ENCODE measurements around the gene MUC3A. TPM values are rescaled to one million over a fixed set of nuclear protein-coding genes. Genes with fewer than 3 reads are reported as not detected.

The MUC3A gene
- total and polyA plus RNA-seq, 2 of the 13 experiments (the other 11 are each of a cell fraction or from before 2014, with no cell fraction given) = 0.01 TPM; not detected in 1

DNA sequence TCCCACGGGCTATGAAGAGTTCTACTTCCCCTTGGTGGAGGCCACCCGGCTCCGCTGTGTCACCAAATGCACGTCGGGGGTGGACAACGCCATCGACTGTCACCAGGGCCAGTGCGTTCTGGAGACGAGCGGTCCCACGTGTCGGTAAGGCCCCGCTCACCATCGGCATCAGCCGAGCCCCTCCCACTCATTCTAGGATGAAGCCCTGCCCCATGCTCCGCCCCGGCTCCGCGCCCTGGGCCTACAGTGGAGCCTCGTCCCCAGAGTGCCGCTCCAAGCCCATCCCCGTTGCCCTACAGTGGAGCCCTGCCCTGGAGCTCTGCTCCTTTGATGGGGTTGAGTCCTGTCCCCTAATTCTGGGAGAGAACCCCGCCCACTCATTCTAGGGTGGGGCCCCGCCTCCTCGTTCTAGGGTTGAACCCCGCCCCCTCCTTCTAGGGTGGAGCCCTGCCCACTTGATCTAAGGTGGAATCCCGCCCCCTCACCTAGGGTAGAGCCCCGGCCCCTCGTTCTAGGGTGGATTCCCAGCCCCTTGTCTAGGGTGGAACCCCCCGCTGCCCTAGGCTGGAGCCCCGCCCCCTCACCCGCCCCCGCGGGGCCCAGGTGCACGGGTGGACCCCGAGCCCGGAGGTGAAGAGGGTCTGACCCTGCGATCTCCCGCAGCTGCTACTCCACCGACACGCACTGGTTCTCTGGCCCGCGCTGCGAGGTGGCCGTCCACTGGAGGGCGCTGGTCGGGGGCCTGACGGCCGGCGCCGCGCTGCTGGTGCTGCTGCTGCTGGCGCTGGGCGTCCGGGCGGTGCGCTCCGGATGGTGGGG, 16.6 kb downstream of the MUC3A start (continued):
- TF ChIP-seq, protein P1, sequence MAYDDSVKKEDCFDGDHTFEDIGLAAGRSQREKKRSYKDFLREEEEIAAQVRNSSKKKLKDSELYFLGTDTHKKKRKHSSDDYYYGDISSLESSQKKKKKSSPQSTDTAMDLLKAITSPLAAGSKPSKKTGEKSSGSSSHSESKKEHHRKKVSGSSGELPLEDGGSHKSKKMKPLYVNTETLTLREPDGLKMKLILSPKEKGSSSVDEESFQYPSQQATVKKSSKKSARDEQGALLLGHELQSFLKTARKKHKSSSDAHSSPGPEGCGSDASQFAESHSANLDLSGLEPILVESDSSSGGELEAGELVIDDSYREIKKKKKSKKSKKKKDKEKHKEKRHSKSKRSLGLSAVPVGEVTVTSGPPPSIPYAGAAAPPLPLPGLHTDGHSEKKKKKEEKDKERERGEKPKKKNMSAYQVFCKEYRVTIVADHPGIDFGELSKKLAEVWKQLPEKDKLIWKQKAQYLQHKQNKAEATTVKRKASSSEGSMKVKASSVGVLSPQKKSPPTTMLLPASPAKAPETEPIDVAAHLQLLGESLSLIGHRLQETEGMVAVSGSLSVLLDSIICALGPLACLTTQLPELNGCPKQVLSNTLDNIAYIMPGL (CRISPR knock-in tag; IDR thresholded peaks at IDR 0.05; ENCODE audit: borderline replicate concordance in 1 of 2, low read depth in 1 of 2) = peak; percentile 78; a peak in 3 of 4 replicates
- TF ChIP-seq ZNF547 (CRISPR knock-in tag; IDR thresholded peaks at IDR 0.05) (0 out of 2 replicates have a peak, but pooled peaks have one; percentile 50), STAT5B (CRISPR knock-in tag; IDR thresholded peaks at IDR 0.05) (peak; percentile 54; the same call in 1 of the 2 replicates), ZBTB20 (CRISPR knock-in tag; IDR thresholded peaks at IDR 0.05; ENCODE audit: borderline replicate concordance, low read depth) (no peak), SAP130 (CRISPR knock-in tag; IDR thresholded peaks at IDR 0.05; ENCODE audit: low read depth) (peak; percentile 48; the same call in 1 of the 2 replicates), NR2F1 (CRISPR knock-in tag; IDR thresholded peaks at IDR 0.05) (0 out of 4 replicates have a peak, but pooled peaks of 1 of the 2 experiments have one; percentile 44), USF2 (IDR thresholded peaks at IDR 0.05; ENCODE audit: low read depth, low read length) (no peak), USF2 (CRISPR knock-in tag; IDR thresholded peaks at IDR 0.05; ENCODE audit: borderline replicate concordance) (no peak), ZBTB38 (CRISPR knock-in tag; IDR thresholded peaks at IDR 0.05) (peak; percentile 65), ZNF883 (CRISPR knock-in tag; IDR thresholded peaks at IDR 0.05; ENCODE audit: not compliant biosample characterization) (no peak), CEBPB (IDR thresholded peaks at IDR 0.05; ENCODE audit: borderline replicate concordance, low read depth, low read length) (no peak), HOXA3 (CRISPR knock-in tag; IDR thresholded peaks at IDR 0.05) (peak; percentile 74), RAD21 (CRISPR knock-in tag; IDR thresholded peaks at IDR 0.05) (peak; percentile 91), RFXAP (CRISPR knock-in tag; IDR thresholded peaks at IDR 0.05; ENCODE audit: borderline replicate concordance) (peak; percentile 24; the same call in 1 of the 2 replicates), MXD4 (CRISPR knock-in tag; IDR thresholded peaks at IDR 0.05) (no peak), MEIS2 (CRISPR knock-in tag; IDR thresholded peaks at IDR 0.05) (peak; percentile 57; the same call in 1 of the 2 replicates), GATAD2A (CRISPR knock-in tag; IDR thresholded peaks at IDR 0.05) (0 out of 2 replicates have a peak, but pooled peaks have one; percentile 39)
- TF ChIP-seq, protein P2, sequence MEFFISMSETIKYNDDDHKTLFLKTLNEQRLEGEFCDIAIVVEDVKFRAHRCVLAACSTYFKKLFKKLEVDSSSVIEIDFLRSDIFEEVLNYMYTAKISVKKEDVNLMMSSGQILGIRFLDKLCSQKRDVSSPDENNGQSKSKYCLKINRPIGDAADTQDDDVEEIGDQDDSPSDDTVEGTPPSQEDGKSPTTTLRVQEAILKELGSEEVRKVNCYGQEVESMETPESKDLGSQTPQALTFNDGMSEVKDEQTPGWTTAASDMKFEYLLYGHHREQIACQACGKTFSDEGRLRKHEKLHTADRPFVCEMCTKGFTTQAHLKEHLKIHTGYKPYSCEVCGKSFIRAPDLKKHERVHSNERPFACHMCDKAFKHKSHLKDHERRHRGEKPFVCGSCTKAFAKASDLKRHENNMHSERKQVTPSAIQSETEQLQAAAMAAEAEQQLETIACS (CRISPR knock-in tag; IDR thresholded peaks at IDR 0.05) = no peak
- TF ChIP-seq, protein P3, sequence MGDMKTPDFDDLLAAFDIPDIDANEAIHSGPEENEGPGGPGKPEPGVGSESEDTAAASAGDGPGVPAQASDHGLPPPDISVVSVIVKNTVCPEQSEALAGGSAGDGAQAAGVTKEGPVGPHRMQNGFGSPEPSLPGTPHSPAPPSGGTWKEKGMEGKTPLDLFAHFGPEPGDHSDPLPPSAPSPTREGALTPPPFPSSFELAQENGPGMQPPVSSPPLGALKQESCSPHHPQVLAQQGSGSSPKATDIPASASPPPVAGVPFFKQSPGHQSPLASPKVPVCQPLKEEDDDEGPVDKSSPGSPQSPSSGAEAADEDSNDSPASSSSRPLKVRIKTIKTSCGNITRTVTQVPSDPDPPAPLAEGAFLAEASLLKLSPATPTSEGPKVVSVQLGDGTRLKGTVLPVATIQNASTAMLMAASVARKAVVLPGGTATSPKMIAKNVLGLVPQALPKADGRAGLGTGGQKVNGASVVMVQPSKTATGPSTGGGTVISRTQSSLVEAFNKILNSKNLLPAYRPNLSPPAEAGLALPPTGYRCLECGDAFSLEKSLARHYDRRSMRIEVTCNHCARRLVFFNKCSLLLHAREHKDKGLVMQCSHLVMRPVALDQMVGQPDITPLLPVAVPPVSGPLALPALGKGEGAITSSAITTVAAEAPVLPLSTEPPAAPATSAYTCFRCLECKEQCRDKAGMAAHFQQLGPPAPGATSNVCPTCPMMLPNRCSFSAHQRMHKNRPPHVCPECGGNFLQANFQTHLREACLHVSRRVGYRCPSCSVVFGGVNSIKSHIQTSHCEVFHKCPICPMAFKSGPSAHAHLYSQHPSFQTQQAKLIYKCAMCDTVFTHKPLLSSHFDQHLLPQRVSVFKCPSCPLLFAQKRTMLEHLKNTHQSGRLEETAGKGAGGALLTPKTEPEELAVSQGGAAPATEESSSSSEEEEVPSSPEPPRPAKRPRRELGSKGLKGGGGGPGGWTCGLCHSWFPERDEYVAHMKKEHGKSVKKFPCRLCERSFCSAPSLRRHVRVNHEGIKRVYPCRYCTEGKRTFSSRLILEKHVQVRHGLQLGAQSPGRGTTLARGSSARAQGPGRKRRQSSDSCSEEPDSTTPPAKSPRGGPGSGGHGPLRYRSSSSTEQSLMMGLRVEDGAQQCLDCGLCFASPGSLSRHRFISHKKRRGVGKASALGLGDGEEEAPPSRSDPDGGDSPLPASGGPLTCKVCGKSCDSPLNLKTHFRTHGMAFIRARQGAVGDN (CRISPR knock-in tag; IDR thresholded peaks at IDR 0.05) = peak; percentile 57; the same call in 1 of the 2 replicates

Data from HepG2 (cell line).